Measurements from ENCODE around the gene RPH3AL.

DNA sequence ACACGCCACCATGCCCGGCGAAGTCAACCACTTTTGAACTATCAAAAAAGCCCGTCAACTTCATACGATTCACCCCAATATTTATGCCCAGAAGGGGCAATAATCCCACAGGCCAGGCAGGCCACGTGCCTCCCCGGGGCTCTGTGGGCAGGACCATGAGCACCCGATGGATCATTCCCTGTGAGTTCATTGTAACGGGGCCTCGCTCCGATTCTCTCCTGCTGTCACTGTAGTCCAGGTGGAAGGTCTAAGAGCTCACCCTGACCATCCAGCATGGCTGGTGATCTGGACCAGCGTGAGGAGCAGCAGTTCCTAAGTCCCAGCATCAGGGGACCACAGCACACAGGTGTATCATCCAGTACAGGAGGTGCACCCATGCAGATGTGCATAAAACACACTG lies 93.7 kb downstream of the RPH3AL start:
- TF ChIP-seq, protein P1, sequence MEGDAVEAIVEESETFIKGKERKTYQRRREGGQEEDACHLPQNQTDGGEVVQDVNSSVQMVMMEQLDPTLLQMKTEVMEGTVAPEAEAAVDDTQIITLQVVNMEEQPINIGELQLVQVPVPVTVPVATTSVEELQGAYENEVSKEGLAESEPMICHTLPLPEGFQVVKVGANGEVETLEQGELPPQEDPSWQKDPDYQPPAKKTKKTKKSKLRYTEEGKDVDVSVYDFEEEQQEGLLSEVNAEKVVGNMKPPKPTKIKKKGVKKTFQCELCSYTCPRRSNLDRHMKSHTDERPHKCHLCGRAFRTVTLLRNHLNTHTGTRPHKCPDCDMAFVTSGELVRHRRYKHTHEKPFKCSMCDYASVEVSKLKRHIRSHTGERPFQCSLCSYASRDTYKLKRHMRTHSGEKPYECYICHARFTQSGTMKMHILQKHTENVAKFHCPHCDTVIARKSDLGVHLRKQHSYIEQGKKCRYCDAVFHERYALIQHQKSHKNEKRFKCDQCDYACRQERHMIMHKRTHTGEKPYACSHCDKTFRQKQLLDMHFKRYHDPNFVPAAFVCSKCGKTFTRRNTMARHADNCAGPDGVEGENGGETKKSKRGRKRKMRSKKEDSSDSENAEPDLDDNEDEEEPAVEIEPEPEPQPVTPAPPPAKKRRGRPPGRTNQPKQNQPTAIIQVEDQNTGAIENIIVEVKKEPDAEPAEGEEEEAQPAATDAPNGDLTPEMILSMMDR (IDR thresholded peaks at IDR 0.05; ENCODE audit: poor library complexity, severe bottlenecking), result no peak
- no peak for TF ChIP-seq MXI1 (conservative IDR thresholded peaks at IDR 0.05; ENCODE audit: poor library complexity, severe bottlenecking)
- TF ChIP-seq EZH2 (IDR thresholded peaks at IDR 0.05; ENCODE audit: borderline replicate concordance, insufficient read depth, low read length, poor library complexity, severe bottlenecking), result no peak
- TF ChIP-seq TAF1 (IDR thresholded peaks at IDR 0.05; ENCODE audit: low read depth), result no peak

All from neural cell (in vitro differentiated cells).